NCI-H128 (cell line): Measurements from ENCODE around the gene PLA2G15.
A peak's percentile ranks its signal among the peaks of the same experiment; 100 is the strongest.

Experiments
- DNase-seq: peaks from one replicate; lab custom pipeline; 2025; ENCODE audit not compliant: unreplicated experiment; lab: John Stamatoyannopoulos, UW

PLA2G15 gene

DNA sequence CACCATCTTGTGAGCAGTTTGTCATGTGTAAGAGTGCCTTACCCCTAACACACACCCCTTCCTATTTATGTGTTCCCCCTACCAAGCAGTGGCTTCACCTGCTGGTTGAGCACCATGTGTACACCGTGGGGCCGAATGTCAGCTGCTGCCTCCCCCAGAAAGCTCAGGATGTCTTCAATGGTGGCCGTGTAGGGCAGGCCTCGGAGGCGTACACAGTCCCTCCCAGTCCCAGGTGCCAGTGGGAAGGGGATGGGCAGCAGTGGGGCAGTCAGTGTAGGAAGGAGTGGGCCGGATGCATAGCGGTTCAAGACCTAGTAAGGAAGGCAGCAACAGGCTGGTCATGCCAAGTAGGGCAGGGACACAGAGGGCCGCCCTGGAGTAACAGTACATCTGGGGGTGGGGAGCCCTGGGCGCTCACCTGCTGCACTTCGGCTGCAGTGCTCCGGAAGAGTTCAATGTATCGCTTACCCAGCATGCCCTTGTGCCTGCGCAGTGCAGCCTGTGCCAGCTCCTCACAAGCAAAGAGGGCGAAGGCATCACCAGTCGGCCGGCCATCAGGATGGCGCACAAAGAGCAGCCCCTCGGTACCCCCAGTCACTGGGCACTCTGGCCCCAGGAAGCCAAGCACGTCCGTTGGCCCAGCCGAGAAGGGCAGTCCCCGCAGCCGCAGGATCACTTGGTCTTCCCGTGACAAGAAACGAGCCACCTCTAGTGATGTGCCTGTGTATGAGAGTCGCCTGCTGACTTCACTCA, 13.6 kb upstream of the PLA2G15 start:
- DNase-seq = no peak

DNA sequence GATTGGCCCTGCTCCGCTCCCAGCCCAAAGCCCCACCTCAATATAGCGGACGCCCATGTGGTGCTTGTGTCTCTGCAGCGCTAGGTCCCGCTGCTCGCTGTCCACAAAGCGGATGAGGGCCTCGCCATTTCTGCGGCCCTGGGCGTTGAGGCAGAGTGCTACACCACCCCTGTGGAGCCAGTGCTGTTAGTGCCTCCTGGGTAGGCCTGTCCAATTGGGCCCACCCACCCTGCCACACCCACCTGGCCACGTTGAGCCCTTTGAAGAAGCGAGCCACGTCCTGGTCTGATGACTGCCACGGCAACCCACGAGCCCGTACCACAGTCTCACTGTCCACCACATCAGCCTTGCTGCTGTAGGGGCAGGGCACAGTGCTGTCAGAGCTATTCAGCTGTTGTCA, 12.8 kb upstream of the PLA2G15 start:
- no peak for DNase-seq

DNA sequence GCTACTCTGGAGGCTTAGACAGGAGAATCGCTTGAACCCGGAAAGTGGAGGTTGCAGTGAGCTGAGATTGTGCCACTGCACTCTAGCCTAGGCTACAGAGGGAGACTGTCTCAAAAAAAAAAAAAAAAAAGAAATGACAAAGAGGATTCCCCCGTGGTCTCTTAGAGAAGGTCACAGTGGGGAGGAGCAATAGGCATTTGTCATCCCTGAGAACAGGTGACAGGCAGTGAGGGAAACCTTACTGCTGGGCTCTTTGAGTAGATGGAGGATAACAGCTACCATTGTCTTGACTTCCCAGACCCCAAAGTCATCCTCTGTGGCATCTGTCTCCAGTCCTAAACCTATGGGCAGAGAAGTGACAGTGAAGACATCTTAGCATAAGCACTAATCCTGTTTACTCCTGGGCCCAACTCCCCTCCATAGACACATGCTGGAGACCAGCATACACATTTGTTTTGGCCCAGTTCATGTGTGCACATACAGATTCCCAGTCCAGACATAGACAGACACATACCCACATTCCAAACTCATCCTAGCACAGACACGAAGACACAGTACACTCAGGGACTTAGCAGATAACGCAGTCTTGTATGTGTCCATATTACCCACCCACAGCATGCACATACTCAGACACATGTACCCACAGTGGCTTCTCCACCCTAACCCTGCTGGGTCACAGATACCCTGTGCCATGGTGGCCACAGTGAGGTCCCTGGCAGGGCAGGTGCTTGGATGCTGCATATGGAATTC, 11.9 kb upstream of the PLA2G15 start:
- no peak for DNase-seq

DNA sequence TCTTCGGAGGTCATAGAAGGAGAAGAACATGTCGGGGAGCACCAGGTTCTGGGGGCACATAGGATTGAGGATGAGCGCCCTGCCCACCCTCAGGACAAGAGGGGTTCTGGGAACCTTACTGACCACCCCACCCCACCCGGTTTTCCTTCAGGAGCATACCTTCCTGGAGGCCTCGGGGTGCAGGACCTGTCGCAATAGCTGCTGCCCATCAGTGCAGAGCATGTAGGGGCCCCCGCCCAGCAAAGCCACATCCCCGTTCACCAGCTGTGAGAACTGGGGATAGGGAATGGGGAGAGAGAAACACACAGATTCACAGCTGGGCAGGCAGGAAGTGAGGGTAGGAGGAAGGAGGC, 11.4 kb upstream of the PLA2G15 start:
- DNase-seq = no peak

DNA sequence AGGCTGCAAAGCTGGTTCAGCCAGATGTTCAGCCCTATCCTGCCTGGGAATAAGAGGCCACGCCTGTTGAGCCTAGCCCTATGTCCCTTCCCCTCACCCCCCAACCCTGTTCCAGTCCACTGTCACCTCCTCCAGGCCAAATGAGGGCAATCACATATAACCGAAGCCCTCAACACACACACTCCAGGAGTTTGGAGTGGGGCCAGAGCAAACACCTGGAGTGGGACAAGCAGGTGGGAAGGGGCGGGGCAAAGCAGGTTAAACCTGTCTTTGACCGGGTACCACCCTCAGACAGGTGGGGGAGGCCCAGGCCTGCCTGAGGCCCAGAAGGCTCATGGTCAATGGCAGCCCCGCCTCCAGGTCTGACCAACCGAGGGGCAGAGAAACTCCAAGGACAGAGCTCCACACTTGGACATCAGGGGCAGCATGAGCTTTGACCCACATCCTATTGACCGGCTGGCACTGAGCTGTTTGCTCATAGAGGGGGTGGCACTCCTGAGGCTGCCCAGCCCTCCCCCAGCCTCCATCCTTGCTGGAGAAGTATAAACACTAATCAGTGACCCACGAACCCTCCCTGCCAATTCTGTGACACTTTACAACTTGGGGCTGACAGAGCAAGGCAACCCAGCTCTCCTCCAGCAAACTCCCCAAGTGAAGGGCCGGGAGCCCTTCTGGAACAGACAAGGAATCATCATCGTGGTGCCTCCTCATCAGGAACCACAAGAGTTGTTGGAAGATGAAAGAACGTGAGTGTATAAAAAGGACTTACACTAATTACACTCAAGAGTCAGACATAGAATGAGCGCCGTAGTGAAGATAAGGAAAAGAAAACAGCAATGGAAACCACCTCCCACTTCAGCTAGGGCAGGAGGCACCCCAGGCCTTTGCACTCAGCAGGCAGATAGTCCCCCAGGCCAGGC, 10.7 kb upstream of the PLA2G15 start:
- DNase-seq = no peak

DNA sequence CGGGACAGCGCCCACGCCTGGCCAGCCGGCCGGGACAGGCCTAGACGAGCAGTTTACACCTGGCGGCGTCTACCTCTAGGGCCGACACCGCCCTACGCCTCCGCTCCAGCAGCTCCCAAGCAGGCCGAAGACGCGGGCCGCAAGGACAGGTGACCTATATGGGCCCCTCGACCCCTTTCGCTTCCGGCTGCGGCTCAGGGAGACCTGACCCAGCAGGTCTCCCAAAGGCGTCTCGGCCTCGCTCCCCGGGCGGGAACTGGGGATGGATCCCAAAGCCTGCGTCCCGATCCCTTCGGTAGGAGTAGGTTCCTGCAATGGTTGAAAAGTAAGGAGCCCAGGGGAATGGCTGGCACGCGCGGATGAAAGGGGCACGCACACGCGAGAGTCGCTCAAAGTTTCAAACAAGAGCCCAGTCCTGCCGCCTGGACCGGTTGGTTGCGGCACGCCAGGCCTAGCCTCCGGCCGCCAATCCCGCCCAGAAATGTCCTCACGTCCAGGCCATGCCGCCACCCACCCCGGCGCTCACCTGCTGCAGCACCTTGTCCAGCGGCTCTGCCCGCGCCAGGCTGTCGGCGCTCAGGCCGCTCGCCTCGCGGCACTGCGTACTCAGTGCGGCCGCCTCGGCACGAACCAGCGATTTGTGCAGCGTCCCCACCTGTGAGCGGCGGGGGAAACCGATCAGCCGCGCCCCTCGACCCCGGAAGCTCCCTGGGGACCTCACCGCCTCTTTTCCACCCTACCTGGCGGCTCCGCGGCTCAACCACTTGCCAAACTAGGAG, 9.9 kb upstream of the PLA2G15 start:
- DNase-seq = no peak

DNA sequence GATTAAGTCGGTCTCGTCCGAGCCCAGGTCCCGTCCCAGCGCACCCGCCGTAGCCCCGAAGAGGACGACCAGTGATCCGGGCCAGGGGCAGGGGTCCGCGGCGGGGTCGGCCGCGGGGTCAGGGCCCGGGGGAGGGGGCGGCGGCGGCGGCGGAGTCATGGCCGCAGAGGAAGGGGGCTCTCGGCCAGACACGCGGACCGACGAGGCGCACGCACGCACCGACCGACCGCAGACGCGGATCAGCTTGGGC, 9.4 kb upstream of the PLA2G15 start, which contains the start of gene ESRP2:
Gene ESRP2, minus strand, starts transcription at position 241 of the 250 bp plus-strand sequence. Its CDS starts 82 bp downstream, at position 159.
- no peak for DNase-seq

DNA sequence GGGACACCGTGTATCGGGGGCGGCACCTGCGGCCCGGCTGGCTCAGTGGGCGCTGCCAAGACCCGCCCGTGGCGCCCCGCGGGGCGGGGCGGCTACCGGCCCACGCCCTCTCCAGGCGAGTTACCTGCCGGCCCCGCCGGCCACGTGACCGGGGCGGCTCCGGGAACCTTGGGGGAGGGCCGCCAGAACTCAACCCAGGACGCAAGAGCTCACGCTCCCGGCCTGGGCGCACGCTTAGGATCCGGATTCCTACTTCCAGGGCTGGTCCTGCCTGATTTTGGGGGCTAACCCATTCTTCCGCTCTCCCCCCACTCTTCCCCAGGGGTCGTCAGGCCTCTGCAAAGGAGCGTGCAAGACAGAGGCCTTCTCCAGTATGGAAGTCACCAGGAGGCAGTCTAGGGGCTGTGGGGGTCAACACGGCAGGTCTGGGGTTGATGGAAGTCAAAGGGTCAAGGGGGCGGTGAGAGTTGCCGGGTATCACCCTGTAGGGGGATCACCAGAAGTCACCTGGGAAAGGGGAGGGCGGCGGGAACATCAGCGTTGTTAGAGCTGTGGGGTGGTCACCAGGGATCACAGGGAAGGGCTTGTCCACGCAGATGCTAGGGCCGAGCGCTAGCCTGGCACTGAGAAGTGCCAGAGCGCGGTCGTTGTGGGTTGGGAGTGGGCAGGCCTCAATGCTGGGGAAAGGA, 8.9 kb upstream of the PLA2G15 start:
- DNase-seq = no peak

DNA sequence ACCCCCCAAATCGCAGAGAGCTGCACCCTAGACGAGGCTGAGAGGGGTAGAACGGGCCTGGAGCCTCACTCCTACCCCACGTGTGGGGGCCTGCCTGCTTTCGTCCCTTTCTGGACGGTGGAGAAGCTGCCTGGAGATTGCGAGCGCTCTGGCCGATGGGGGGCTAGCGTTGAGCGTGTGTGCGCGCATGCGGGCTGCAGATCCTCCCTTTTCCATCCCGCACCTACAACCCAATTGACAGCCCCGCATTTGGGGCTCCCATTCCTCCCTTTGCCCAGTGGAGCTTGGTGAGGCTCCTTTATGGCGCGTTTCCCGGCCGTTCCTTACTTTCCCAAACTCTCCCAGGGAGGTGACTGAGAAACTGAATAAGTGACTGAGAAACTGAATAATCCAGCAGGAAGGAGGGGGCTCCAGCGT, 8.3 kb upstream of the PLA2G15 start:
- no peak for DNase-seq

DNA sequence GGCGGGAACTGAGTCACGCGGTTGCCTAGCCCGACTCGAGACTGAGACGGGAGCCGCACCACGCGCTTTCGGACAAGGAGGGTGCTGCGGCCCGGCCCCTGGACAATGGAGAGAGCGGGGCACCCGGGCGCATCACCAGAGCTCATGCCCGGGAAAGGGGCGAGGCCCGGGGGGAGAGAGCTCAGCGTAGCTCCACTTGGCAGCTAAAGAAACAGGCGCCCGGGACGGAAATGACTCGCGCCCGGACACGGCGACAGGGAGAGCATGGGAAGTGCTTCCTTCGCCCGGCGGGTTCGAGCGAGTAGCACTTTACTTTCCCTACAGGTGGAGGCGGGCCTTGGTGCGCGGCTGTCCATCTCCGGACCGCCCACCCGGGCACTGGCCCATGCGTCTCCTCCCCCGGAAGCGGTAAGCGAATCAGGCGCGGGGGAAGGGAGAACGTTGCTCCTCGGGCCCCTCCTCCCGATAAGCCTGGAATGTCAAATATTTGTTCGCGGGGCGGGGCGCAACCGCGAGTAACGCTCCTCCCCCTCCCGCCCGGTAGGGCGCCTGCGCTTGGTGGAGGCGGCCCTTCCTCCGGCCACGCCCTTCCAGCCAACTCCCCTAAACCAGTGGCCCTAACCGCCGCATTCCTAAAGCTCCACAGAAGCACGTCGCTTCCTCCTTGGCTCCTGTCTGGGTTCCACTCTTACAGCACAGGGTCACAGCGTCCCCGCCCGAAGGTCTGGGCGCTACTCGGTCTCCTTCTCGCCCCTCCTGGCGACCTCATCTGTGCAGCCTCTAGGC, 7.7 kb upstream of the PLA2G15 start:
- peak; percentile 82 for DNase-seq

DNA sequence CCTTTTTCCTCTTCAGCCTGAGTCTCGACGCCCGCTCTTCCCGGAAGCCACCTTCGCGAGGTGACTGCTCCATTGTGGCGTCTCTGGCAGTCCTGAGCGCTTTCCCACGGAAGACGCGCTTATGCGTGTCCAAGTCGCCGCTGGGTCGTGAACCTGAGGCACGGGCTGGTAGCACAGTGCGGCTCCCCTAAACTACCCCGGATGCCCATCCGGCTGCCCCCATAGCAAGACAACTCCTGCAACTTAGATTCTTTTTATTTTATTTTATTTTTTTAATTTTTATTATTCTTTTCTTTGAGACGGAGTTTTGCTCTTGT, 7.2 kb upstream of the PLA2G15 start:
- no peak for DNase-seq

DNA sequence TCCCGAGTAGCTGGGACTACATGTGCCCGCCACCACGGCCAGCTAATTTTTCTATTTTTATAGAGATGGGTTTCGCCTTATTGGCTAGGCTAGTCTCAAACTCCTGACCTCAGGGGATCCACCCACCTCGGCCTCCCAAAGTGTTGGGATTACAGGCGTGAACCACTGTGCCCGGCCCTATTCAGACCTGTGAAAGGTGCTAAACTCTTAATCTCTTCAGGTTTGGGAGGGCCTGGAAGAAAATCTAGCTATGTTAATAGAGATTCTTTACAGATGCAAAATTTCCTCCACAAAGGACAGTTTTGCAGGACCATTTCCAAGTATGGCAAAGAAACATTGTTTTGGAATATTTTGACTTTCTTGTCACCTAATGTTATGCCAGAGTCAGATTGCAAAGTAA, 3.1 kb upstream of the PLA2G15 start:
- no peak for DNase-seq

DNA sequence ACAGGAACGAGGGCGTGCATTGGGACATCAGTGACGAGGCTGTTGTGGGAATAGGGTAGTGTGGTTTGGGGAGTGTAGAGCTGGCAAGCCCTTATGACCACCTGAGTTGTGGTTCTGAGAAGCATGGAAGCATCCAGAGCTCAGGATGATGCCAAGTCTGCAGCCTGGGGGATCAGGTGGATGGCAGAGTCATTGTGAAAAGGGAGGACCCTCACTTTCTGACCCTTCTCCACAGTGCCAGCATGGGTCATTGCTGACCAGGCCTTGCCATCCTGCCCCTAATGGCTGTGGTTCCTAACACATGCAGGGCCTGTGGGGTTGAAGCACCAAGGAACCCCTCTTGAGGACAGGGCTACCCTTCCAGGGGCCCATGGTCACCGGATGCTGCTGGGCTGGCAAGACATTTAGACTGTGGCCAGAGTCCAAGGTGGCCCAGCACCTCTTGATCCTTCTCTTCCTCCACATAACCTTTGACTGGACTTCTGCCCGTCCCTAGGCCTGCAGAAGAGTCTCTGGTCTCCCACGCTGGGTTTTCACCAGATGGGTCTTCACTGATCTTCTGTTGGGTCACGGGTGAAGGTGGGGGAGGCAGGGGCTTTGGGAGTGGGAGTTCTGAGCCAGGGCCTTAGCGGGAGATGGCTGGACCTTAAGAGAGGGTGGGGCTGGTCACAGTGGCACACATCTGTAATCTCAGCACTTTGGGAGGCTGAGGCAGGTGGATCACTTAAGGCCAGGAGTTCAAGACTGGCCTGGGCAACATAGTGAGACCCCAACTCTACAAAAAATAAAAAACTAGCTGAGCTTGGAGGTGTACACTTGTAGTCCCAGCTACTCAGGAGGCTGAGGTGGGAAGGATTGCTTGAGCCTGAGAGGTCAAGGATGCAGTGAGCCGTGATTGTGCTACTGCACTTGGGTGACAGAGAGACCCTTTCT, 2.0 kb upstream of the PLA2G15 start:
- DNase-seq = no peak

DNA sequence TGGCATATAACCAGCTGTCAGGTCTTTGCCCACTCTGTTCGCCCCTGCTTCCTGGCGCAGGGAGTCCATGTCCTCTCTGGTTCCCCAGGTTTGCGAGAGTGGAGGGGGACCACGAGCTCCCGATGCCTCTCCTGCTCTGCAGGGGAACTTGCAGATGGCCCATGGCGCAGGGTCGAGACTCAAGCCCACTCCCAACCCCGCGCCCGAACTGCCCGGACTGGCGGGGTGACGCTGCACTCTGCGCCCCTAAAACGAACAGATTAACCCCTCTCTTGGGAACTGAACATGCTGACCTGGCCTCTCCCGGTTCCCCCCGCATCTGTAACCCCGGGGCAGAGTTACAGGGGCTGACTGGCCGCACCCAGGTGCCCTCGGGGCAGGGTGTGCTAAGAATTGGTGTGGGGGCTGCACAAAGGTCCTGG, 681 bp upstream of the PLA2G15 start:
- DNase-seq = no peak

DNA sequence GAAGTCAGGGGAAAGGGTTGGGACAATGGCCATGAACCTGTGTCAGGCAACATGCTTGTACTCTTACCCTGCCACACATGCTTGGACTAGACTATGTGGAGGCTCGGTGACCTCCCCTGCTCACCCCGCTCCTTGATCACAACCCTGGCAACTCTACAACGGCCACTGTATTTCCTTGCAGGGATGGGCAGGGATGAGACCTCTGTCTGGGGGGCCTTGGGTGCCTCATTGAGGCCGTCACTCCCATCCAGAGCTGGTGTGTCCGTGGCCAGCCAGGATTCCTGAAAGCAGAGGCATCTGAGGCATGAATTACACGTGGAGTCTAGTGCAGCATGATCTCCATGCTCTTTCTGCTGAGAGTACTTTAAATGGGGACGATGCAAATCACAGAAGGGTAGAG, 948 bp downstream of the PLA2G15 start:
- no peak for DNase-seq

DNA sequence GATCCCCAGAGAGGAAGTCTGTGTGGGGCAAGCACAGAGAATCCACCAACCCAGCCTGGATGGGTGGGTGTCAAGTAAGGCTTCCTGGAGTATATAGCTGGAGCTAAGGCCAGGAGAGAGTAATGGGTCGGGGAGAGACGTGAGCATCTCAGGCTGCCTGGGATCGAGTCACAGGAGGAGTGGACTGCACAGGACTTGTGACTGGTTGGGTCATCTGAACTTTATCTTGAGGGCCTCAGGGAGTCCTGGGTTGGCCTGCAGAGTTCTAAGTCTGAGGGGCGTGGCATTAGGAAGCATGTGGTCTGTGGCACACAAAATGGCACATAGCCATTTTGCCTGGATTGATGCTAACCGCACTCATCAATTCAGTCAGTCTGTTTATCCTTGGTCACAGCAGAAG, 1.5 kb downstream of the PLA2G15 start:
- no peak for DNase-seq

DNA sequence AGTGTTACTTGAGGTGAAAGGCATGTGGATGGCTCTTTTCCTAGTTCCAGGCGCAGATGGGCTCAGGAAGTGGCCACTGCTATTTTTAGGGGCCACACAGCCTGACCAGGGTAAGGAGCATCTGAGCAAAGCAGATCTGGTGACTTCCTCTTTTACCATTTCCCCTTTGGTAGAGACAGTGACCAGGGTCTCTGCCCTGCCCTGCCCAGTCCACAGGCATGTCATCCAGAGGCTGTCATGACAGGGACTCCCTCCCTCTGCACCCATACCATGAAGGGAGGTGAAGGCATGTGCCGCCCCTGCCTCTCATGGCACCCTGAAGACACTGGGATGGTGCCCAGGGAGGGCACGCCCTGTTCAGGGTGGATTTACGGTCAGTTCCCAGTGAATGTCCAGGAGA, 2.2 kb downstream of the PLA2G15 start:
- DNase-seq = no peak

DNA sequence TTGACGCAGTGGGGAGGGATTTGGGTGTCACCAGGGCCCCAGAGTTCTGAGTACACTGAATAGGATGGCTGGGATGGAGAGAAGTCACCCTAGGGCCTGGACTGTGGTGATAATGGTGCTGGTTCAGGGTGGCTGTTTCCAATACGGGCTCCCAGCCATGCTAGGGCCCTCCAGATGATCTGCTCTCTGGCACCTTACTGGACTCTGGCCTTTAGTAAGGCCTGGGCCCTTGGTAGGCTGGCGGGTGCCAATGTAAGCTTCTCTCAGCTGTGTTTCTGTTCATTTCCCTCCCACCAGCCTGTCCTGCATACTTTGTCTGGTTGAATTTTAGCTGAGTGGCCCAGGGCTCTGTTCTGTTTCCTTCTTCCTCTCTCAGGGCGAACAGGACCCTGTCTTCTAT, 2.8 kb downstream of the PLA2G15 start:
- DNase-seq = no peak

DNA sequence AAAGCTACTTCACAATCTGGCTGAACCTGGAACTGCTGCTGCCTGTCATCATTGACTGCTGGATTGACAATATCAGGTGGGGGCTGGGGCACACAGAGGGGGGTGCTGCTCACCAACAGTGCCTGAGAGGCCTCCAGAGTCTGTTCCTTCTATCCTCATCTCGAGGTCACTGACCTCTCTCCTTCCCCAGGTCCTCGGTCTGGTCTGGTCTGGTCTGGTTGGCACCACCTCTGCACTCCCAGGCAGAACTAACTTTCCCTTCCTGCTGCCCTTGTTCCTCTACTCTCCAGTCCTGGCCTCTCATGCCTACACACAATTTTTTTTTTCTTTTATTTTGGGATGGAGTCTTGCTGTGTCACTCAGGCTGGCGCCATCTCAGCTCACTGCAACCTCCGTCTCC, 4.2 kb downstream of the PLA2G15 start:
- no peak for DNase-seq
